ENCODE results near the gene NEUROG2.

GRCh38 chr4:112532267-112532666 lies 16.3 kb upstream of the NEUROG2 start:
- TF ChIP-seq CTCF (IDR thresholded peaks at IDR 0.05; ENCODE audit: low read depth, low read length) (no peak), MAX (IDR thresholded peaks at IDR 0.05; ENCODE audit: low read depth, low read length) (no peak), POLR2A (IDR thresholded peaks at IDR 0.05; ENCODE audit: extremely low read depth, insufficient read length) (no peak), MYC (IDR thresholded peaks at IDR 0.05; ENCODE audit: low read depth, low read length) (no peak)
